Gastrocnemius medialis (tissue), 4 donors: ENCODE results near the gene DAGLA. TPM values are rescaled to one million over a fixed set of nuclear protein-coding genes. Genes with fewer than 3 reads are reported as not detected.
A peak's percentile ranks its signal among the peaks of the same experiment; 100 is the strongest.

Experiments
- ATAC-seq, 2 donors: fragments of 150-250 bp; one replicate each; pipeline ENCODE4 v1.9.1; 2016
- DNase-seq, 2 donors: peaks; one replicate each; pipeline ENCODE4 v3.0.0-alpha.2; 2019
- H3K27ac ChIP-seq, 4 donors: fragments of 200-600 bp; sonication (generic); 1 replicate in 1 of 4; 2 replicates in 3 of 4; pipeline ENCODE4 v1.5.1; 2016 to 2018; ENCODE audit warnings: mild to moderate bottlenecking in 2 of 4, moderate library complexity in 1 of 4
- H3K27me3 ChIP-seq, 3 donors: fragments of 200-600 bp; sonication (generic) in 2 of 3; 1 replicate in 1 of 3; 2 replicates in 2 of 3; pipeline versions ENCODE4 v1.5.1 to v1.6.0; 2016 to 2019; ENCODE audit warnings: mild to moderate bottlenecking in 1 of 3, moderate library complexity in 1 of 3
- H3K36me3 ChIP-seq, 2 donors: fragments of 200-600 bp; sonication (generic) in 1 of 2; one replicate each; pipeline ENCODE4 v1.5.1; 2017 to 2018
- H3K4me1 ChIP-seq, 2 donors: fragments of 200-600 bp; sonication (generic) in 1 of 2; one replicate each; pipeline ENCODE4 v1.5.1; 2016 to 2017; ENCODE audit warnings: mild to moderate bottlenecking in 2 of 2
- H3K4me3 ChIP-seq, 4 donors: fragments of 200-600 bp; sonication (generic) in 3 of 4; 1 replicate in 1 of 4; 2 replicates in 3 of 4; pipeline ENCODE4 v1.5.1; 2016 to 2019; ENCODE audit warnings: mild to moderate bottlenecking in 2 of 4
- H3K9me3 ChIP-seq, 3 donors: fragments of 200-600 bp; sonication (generic) in 2 of 3; 1 replicate in 1 of 3; 2 replicates in 2 of 3; pipeline ENCODE4 v1.5.1; 2016 to 2019
- POLR2A ChIP-seq, 2 donors: fragments of 450-650 bp; IDR thresholded peaks; one replicate each; pipeline ENCODE4 v1.6.1; 2017; ENCODE audit warnings: antibody characterized with exemption in 2 of 2, mild to moderate bottlenecking in 2 of 2, moderate library complexity in 2 of 2
- in situ Hi-C, 4 donors: fragments of 200-750 bp; cut with MboI; loops; one replicate each; pipeline versions ENCODE4 v1.15.0 to v1.8.0; 2017; ENCODE audit warnings: low sequenced_read_pairs in 4 of 4
- intact Hi-C: fragments of 100-400 bp; cut with DNase I; formaldehyde crosslinking; loops from one replicate; pipeline ENCODE4 v1.15.1; 2023; ENCODE audit warnings: low total_unique reads
- total RNA-seq, 4 donors: library from RNA; depleted of rRNA; stranded (reverse); fragments of >200 nt; gene quantifications; one replicate each; pipeline versions ENCODE4 v1.1.0 to v1.2.3, GENCODE V29; 2016
- TF ChIP-seq, protein P1 (sequence below), 5 experiments: fragments of 450-650 bp in 3 of 5; fragments of 200-600 bp in 2 of 5; sonication (generic) in 2 of 5; IDR thresholded peaks in 4 of 5; conservative IDR thresholded peaks in 1 of 5; 1 replicate in 4 of 5; 2 replicates in 1 of 5; pipeline ENCODE4 v1.5.1; 2016 to 2019; ENCODE audit warnings: antibody characterized with exemption in 5 of 5, mild to moderate bottlenecking in 3 of 5, moderate library complexity in 3 of 5

DAGLA gene
- total RNA-seq, 4 donors from 2014 or later = 0.58 to 5.5 (median 2.9) TPM

DNA sequence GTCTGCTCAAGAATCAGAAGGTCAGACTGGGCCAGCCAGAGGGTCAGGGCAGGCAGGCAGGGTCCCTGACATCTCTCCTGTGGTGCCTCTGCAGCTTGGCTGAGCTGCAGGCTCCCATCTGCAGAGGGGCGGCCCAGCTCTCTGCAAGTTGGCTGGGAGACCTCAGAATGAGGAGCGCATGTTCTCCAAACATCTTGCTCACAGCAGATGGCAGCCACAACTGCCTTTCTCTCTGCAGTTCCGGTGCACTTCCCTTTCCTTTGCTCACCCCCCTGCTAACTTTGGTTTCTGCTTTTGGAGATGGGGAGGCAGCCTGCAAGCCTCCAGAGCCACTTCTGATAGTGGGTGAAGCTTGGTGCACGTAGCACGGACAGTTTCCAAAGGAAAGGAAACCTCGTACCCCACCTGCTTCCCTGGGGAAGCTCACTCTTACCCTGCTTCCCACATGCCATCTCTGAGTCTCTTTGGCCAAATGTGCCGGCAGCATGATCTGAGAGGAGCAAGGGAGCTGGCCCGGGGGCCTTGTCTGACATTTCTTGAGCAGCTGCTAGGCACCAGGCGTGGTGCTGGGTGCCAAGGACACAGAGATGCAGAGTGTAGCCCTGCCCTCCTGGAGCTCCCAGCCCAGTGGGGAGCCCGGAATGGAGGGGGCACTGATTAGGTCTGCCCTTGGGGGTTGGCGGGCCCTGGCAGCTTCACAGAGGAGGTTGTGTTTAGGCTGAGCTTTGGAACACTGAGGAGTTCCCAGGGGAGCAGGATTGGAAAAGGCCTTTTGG, 18.2 kb downstream of the DAGLA start:
- ATAC-seq (no peak), DNase-seq (peak in 1 of 2 donors; percentile 68)
- in situ Hi-C loops (no loop called here), intact Hi-C loops (loop anchor here (5.0 to 10.0 kb wide), 2 partner anchors 34 to 266 kb away; partner anchors contain the start of gene FTH1)
- Histone ChIP-seq H3K4me3 (no peak overlapping the region), H3K4me1 (peaks cover 80 to 81% of the 10 kb centered on the region in 2 donors), H3K9me3 (no peaks in the 10 kb centered on the region), H3K27ac (peak overlapping the region; percentile 84 to 97 (median 90)), H3K36me3 (no peaks in the 10 kb centered on the region), H3K27me3 (no peaks in the 10 kb centered on the region)
- TF ChIP-seq, protein P1, sequence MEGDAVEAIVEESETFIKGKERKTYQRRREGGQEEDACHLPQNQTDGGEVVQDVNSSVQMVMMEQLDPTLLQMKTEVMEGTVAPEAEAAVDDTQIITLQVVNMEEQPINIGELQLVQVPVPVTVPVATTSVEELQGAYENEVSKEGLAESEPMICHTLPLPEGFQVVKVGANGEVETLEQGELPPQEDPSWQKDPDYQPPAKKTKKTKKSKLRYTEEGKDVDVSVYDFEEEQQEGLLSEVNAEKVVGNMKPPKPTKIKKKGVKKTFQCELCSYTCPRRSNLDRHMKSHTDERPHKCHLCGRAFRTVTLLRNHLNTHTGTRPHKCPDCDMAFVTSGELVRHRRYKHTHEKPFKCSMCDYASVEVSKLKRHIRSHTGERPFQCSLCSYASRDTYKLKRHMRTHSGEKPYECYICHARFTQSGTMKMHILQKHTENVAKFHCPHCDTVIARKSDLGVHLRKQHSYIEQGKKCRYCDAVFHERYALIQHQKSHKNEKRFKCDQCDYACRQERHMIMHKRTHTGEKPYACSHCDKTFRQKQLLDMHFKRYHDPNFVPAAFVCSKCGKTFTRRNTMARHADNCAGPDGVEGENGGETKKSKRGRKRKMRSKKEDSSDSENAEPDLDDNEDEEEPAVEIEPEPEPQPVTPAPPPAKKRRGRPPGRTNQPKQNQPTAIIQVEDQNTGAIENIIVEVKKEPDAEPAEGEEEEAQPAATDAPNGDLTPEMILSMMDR (IDR thresholded peaks at IDR 0.05 in 4 of 5, conservative IDR thresholded peaks at IDR 0.05 in 1 of 5) = no peak
- no peak for TF ChIP-seq POLR2A (IDR thresholded peaks at IDR 0.05)

DNA sequence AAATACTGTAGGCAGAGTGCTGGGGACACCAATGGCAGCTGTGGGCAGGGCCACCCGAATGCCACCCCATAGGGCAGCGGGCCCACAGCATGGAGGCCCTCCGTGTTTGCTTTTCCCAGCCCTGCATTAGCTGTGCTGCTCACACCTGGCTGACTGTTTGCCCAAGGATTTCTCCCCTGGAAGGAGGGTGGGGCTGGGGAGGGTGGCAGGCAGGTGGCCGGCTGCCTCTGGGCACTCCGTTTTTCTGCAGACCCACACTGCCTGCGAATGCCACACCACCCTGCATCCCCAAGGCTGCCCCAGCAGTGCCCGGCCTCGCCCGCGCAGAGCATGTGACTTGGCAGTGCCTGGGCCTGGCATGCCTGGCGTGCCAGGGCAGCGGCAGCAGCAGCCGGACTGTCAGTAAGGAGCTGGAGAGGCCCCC, 19.6 kb downstream of the DAGLA start:
- Histone ChIP-seq H3K27ac (peak overlapping the region; percentile 42 to 97 (median 89)), H3K9me3 (no peaks in the 10 kb centered on the region), H3K36me3 (no peaks in the 10 kb centered on the region), H3K27me3 (no peaks in the 10 kb centered on the region), H3K4me3 (no peak overlapping the region), H3K4me1 (peaks cover 68 to 69% of the 10 kb centered on the region in 2 donors)
- TF ChIP-seq, protein P1 (IDR thresholded peaks at IDR 0.05 in 4 of 5, conservative IDR thresholded peaks at IDR 0.05 in 1 of 5) = no peak
- no peak for TF ChIP-seq POLR2A (IDR thresholded peaks at IDR 0.05)
- in situ Hi-C loops (no loop called here), intact Hi-C loops (loop anchor here (5.0 to 10.0 kb wide), 2 partner anchors 33 to 265 kb away; partner anchors contain the start of gene FTH1)
- peak in 1 of 2 donors; percentile 68 for DNase-seq
- ATAC-seq = no peak

DNA sequence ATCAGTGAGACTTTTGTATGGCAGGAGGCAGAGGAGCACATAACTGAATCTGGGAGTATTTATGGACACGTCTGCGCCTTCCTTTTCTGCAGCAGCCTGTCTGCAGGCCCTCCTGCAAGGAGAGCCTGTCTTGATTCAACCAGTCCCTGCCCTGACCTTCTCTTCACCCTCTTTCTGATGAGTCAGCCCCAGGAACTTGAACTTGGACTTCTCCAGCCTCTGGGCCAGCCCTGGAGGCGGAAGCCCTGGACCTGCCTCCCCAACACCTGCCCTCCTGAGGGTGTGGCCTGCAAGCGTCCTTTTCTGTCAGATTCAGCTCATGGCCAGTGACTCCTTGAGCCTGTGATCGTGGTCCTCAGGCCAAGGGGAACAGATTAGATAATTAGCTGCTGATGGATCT, 20.0 kb downstream of the DAGLA start:
- peak; percentile 10 to 42 for ATAC-seq
- peak; percentile 40 to 83 for DNase-seq
- Histone ChIP-seq H3K36me3 (no peaks in the 10 kb centered on the region), H3K27me3 (no peaks in the 10 kb centered on the region), H3K9me3 (no peaks in the 10 kb centered on the region), H3K27ac (peak overlapping the region; percentile 44 to 97 (median 89)), H3K4me3 (no peak overlapping the region), H3K4me1 (peaks cover 63 to 64% of the 10 kb centered on the region in 2 donors)
- intact Hi-C loops (no loop called here), in situ Hi-C loops (no loop called here)
- TF ChIP-seq POLR2A (IDR thresholded peaks at IDR 0.05) = no peak
- TF ChIP-seq, protein P1 (IDR thresholded peaks at IDR 0.05 in 4 of 5, conservative IDR thresholded peaks at IDR 0.05 in 1 of 5) = no peak

DNA sequence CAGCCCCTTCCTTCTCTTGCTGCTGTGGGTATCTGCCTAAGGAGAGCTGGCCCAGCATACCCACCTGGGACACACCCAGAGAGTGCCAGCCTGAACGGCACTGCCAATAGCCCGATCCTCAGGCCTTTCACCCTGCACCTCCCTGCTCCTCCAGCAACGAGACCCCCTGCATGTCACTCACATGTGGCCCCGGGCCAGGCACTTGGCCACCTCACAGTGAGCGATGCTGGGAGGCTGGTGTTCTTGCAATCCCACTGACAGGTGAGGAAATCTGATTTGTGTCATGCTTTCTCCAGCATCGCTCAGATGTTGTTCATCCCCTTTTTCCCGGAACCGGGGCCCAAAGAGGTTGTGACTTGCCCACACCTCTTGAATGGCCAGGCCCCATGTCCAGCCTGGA, 20.5 kb downstream of the DAGLA start:
- Histone ChIP-seq H3K4me1 (peaks cover 58 to 59% of the 10 kb centered on the region in 2 donors), H3K36me3 (no peaks in the 10 kb centered on the region), H3K4me3 (no peak overlapping the region), H3K27ac (peak overlapping the region; percentile 57 to 97 (median 77)), H3K9me3 (no peaks in the 10 kb centered on the region), H3K27me3 (no peaks in the 10 kb centered on the region)
- in situ Hi-C loops = no loop called here
- no peak for DNase-seq
- intact Hi-C loops = no loop called here
- ATAC-seq = no peak
- TF ChIP-seq, protein P1 (IDR thresholded peaks at IDR 0.05 in 4 of 5, conservative IDR thresholded peaks at IDR 0.05 in 1 of 5) = no peak
- no peak for TF ChIP-seq POLR2A (IDR thresholded peaks at IDR 0.05)
